ENCODE results near the gene REC114. TPM values are rescaled to one million over a fixed set of nuclear protein-coding genes. Genes with fewer than 3 reads are reported as not detected.
"Not testable (repeated sequence)": the region's sequence is repeated elsewhere in the genome, so short reads cannot be mapped to it uniquely, and the experiment has no call there.

REC114 gene
- total and polyA plus RNA-seq, 10 of the 15 experiments (the other 5 are each of a cell fraction or from before 2014, with no cell fraction given) = not detected

GRCh38 chr15:73573572-73573971, 130.6 kb downstream of the REC114 start (continued):
- TF ChIP-seq MYC (IDR thresholded peaks at IDR 0.05; ENCODE audit: insufficient read depth, insufficient read length, insufficient replicate concordance, low read length, severe bottlenecking) (no peak), ELK1 (IDR thresholded peaks at IDR 0.05; ENCODE audit: low read depth, low read length) (no peak), RFX5 (IDR thresholded peaks at IDR 0.05; ENCODE audit: low read depth, low read length) (no peak), ATF7 (IDR thresholded peaks at IDR 0.05; ENCODE audit: low read depth) (no peak)
- TF ChIP-seq, protein P1, sequence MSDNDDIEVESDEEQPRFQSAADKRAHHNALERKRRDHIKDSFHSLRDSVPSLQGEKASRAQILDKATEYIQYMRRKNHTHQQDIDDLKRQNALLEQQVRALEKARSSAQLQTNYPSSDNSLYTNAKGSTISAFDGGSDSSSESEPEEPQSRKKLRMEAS (IDR thresholded peaks at IDR 0.05; ENCODE audit: low read depth, low read length) = no peak

GRCh38 chr15:73575636-73576247, 132.8 kb downstream of the REC114 start:
- SMC1A ChIA-PET (ENCODE audit: uncharacterized antibody, unreplicated experiment) = no interaction called here
- H3K4me2 ChIP-seq (ENCODE audit: control insufficient read depth, insufficient read depth) = no peak overlapping the region
- WGBS (ENCODE audit: insufficient coverage, insufficient replicate concordance, low lambda C conversion rate, missing lambda C conversion rate) = 84% methylated on average over 3 of the region's 3 CpGs
- H3K4me3 ChIP-seq = no peak overlapping the region
- CTCF ChIA-PET = interaction anchor here (1.4 kb wide), 1 partner anchor 61 kb away, joined by 4 read pairs; no protein-coding TSS in a partner anchor
- H3K36me3 ChIP-seq (ENCODE audit: control insufficient read depth in 2 of 2, insufficient read depth in 2 of 2, low read length in 1 of 2) = peaks cover 3 to 16% of the 10 kb centered on the region in 2 experiments
- FAIRE-seq (no peak), ATAC-seq (no peak), DNase-seq (ENCODE audit: low read depth, low spot score) (no peak)
- no peak overlapping the region for H2AFZ ChIP-seq (ENCODE audit: control insufficient read depth, low read depth, low read length)
- POLR2A ChIA-PET = no interaction called here
- in situ Hi-C loops (cut with MboI) (no loop called here), intact Hi-C loops (cut with micrococcal nuclease; ENCODE audit: unreplicated experiment) (no loop called here)
- RAD21 ChIA-PET (ENCODE audit: unreplicated experiment) = no interaction called here
- H3K9ac ChIP-seq (ENCODE audit: control insufficient read depth, insufficient read depth, low read length) = no peak overlapping the region
- no peaks in the 10 kb centered on the region for H3K79me2 ChIP-seq (ENCODE audit: control insufficient read depth, insufficient read depth, low read length)
- no peaks in the 10 kb centered on the region for H3K9me3 ChIP-seq (replicated peaks; ENCODE audit: control insufficient read depth, insufficient read depth, low read length)
- no peaks in the 10 kb centered on the region for H3K27me3 ChIP-seq (replicated peaks in 1 of 2; ENCODE audit: control insufficient read depth in 2 of 2, insufficient read depth in 2 of 2, low read length in 1 of 2)
- H4K20me1 ChIP-seq (ENCODE audit: control insufficient read depth, insufficient read depth) = no peaks in the 10 kb centered on the region
- TF ChIP-seq SUPT20H (IDR thresholded peaks at IDR 0.05; ENCODE audit: borderline replicate concordance, control insufficient read depth, low read depth, low read length) = no peak
- no peaks in the 10 kb centered on the region for H3K4me1 ChIP-seq (ENCODE audit: control insufficient read depth, insufficient read depth, low read length)
- H3K27ac ChIP-seq (ENCODE audit: control insufficient read depth, insufficient read depth) = no peak overlapping the region
- BruUV-seq (replicated peaks) = no TSS peak

- BruUV-seq (replicated peaks); in situ Hi-C loops (cut with MboI); H3K4me1 ChIP-seq (ENCODE audit: control insufficient read depth, insufficient read depth, low read length); H2AFZ ChIP-seq (ENCODE audit: control insufficient read depth, low read depth, low read length); H3K4me3 ChIP-seq; H3K79me2 ChIP-seq (ENCODE audit: control insufficient read depth, insufficient read depth, low read length); H3K4me2 ChIP-seq (ENCODE audit: control insufficient read depth, insufficient read depth); H3K9ac ChIP-seq (ENCODE audit: control insufficient read depth, insufficient read depth, low read length); H4K20me1 ChIP-seq (ENCODE audit: control insufficient read depth, insufficient read depth); H3K27me3 ChIP-seq (replicated peaks in 1 of 2; ENCODE audit: control insufficient read depth in 2 of 2, insufficient read depth in 2 of 2, low read length in 1 of 2); H3K9me3 ChIP-seq (replicated peaks; ENCODE audit: control insufficient read depth, insufficient read depth, low read length); intact Hi-C loops (cut with micrococcal nuclease; ENCODE audit: unreplicated experiment); ATAC-seq; SMC1A ChIA-PET (ENCODE audit: uncharacterized antibody, unreplicated experiment); POLR2A ChIA-PET; DNase-seq (ENCODE audit: low read depth, low spot score); RAD21 ChIA-PET (ENCODE audit: unreplicated experiment); H3K27ac ChIP-seq (ENCODE audit: control insufficient read depth, insufficient read depth); FAIRE-seq: not testable (repeated sequence)
- CTCF ChIA-PET = interaction anchor here (1.9 kb wide), 1 partner anchor 59 kb away, joined by 8 read pairs; no protein-coding TSS in a partner anchor
- peaks cover 6 to 18% of the 10 kb centered on the region in 2 experiments for H3K36me3 ChIP-seq (ENCODE audit: control insufficient read depth in 2 of 2, insufficient read depth in 2 of 2, low read length in 1 of 2)
Observed at GRCh38 chr15:73577593-73577992, 134.6 kb downstream of the REC114 start.

Data from GM12878 (cell line).